Astrocyte (in vitro differentiated cells and primary cell): ENCODE measurements around the gene NISCH.

ENCODE experiments used
- EZH2 ChIP-seq: IDR thresholded peaks from 2 replicates; pipeline ENCODE4 v1.6.1; 2012; ENCODE audit warnings: mild to moderate bottlenecking, low read length, inconsistent platforms; ENCODE audit not compliant: insufficient read depth
- TF ChIP-seq, protein P1 (sequence below): IDR thresholded peaks from 2 replicates; pipeline ENCODE4 v1.5.1; 2011; ENCODE audit warnings: low read depth, mild to moderate bottlenecking, inconsistent platforms, low read length, moderate library complexity; ENCODE audit not compliant: insufficient read depth

GRCh38 chr3:52442409-52443267 lies 12.8 kb upstream of the NISCH start:
- TF ChIP-seq, protein P1, sequence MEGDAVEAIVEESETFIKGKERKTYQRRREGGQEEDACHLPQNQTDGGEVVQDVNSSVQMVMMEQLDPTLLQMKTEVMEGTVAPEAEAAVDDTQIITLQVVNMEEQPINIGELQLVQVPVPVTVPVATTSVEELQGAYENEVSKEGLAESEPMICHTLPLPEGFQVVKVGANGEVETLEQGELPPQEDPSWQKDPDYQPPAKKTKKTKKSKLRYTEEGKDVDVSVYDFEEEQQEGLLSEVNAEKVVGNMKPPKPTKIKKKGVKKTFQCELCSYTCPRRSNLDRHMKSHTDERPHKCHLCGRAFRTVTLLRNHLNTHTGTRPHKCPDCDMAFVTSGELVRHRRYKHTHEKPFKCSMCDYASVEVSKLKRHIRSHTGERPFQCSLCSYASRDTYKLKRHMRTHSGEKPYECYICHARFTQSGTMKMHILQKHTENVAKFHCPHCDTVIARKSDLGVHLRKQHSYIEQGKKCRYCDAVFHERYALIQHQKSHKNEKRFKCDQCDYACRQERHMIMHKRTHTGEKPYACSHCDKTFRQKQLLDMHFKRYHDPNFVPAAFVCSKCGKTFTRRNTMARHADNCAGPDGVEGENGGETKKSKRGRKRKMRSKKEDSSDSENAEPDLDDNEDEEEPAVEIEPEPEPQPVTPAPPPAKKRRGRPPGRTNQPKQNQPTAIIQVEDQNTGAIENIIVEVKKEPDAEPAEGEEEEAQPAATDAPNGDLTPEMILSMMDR = no peak
- no peak for TF ChIP-seq EZH2
